Right lobe of liver (tissue), 4 donors: ENCODE measurements around the gene FBL.

Source experiments
- POLR2A ChIP-seq: fragments of 450-650 bp; IDR thresholded peaks from one replicate; pipeline ENCODE4 v1.6.1; 2017; ENCODE audit warnings: antibody characterized with exemption, mild to moderate bottlenecking
- TF ChIP-seq, protein P1 (sequence below), 4 donors: fragments of 200-600 bp in 3 of 4; fragments of 450-650 bp in 1 of 4; IDR thresholded peaks; one replicate each; pipeline versions ENCODE4 v1.5.1 to v1.8.0; 2016 to 2022; ENCODE audit warnings: antibody characterized with exemption in 4 of 4, mild to moderate bottlenecking in 2 of 4
- donor health status: DM: no; HTN: no; CAD: no.
- donor health status: DM: no; HTN: no; CAD: no.
- donor health status: DM: no; HTN: yes; CAD: no.

GRCh38 chr19:39867952-39868351 is 21.8 kb upstream of the FBL start:
- TF ChIP-seq, protein P1, sequence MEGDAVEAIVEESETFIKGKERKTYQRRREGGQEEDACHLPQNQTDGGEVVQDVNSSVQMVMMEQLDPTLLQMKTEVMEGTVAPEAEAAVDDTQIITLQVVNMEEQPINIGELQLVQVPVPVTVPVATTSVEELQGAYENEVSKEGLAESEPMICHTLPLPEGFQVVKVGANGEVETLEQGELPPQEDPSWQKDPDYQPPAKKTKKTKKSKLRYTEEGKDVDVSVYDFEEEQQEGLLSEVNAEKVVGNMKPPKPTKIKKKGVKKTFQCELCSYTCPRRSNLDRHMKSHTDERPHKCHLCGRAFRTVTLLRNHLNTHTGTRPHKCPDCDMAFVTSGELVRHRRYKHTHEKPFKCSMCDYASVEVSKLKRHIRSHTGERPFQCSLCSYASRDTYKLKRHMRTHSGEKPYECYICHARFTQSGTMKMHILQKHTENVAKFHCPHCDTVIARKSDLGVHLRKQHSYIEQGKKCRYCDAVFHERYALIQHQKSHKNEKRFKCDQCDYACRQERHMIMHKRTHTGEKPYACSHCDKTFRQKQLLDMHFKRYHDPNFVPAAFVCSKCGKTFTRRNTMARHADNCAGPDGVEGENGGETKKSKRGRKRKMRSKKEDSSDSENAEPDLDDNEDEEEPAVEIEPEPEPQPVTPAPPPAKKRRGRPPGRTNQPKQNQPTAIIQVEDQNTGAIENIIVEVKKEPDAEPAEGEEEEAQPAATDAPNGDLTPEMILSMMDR (IDR thresholded peaks at IDR 0.05) = no peak
- TF ChIP-seq POLR2A = no peak
